Ovary (tissue), 9 donors: ENCODE measurements around the gene SSH3. TPM values are rescaled to one million over a fixed set of nuclear protein-coding genes. Genes with fewer than 3 reads are reported as not detected.

ENCODE experiments used
- DNase-seq, 5 donors: peaks; one replicate each; pipeline ENCODE4 v3.0.0-alpha.2; 2019 to 2020
- H3K27ac ChIP-seq, 2 donors: fragments of 200-600 bp; one replicate each; pipeline versions ENCODE4 v1.5.1 to v1.8.0; 2019 to 2022
- H3K27me3 ChIP-seq: fragments of 200-600 bp; one replicate; pipeline ENCODE4 v1.8.0; 2022
- H3K36me3 ChIP-seq: fragments of 200-600 bp; sonication (generic); one replicate; pipeline ENCODE4 v1.5.1; 2019
- H3K4me1 ChIP-seq: one replicate; pipeline ENCODE4 v1.8.1; 2013; ENCODE audit warnings: mild to moderate bottlenecking, moderate library complexity; ENCODE audit not compliant: insufficient read depth
- H3K4me3 ChIP-seq: fragments of 200-600 bp; sonication (generic); one replicate; pipeline ENCODE4 v1.5.1; 2017
- H3K9me3 ChIP-seq, 2 donors: fragments of 200-600 bp in 1 of 2; sonication (generic) in 1 of 2; one replicate each; pipeline versions ENCODE4 v1.5.1 to v1.8.1; 2013 to 2019; ENCODE audit warnings: mild to moderate bottlenecking in 1 of 2, moderate library complexity in 1 of 2
- CTCF ChIP-seq, 3 donors: fragments of 450-650 bp in 2 of 3; fragments of 200-600 bp in 1 of 3; IDR thresholded peaks; one replicate each; pipeline versions ENCODE4 v1.5.1 to v1.8.0; 2016 to 2022; ENCODE audit warnings: antibody characterized with exemption in 3 of 3, mild to moderate bottlenecking in 1 of 3
- EP300 ChIP-seq: sonication (generic); formaldehyde crosslinking; IDR thresholded peaks from one replicate; pipeline ENCODE4 v1.6.1; 2017; ENCODE audit warnings: antibody characterized with exemption
- POLR2A ChIP-seq: fragments of 450-650 bp; IDR thresholded peaks from one replicate; pipeline ENCODE4 v1.6.1; 2017; ENCODE audit warnings: antibody characterized with exemption, mild to moderate bottlenecking, moderate library complexity
- WGBS, 3 donors: extraction: QIAGEN DNeasy Blood & Tissue Kit in 1 of 3; methylation state at CpG; one replicate each; pipeline versions ENCODE4 v1.1.5 to v1.1.7; 2013 to 2017; 5-methylcytosine and 5-hydroxymethylcytosine counted together
- intact Hi-C, 4 donors: fragments of 100-400 bp; cut with DNase I; formaldehyde crosslinking; loops; one replicate each; pipeline versions ENCODE4 v1.11.0 to v1.15.1; 2022 to 2023
- polyA plus RNA-seq, 2 donors: library from polyadenylated mRNA; stranded (reverse); fragments of 200-250 nt in 1 of 2; fragments of 350-450 nt in 1 of 2; fragmentation: Illumina TruSeq in 1 of 2; extraction: RNeasy Lipid Tissue Mini Kit (QIAGEN cat#74804) in 1 of 2; gene quantifications; one replicate each; pipeline ENCODE4 v1.2.3, GENCODE V29; 2013 to 2014
- total RNA-seq, 7 donors: library from RNA; depleted of rRNA in 2 of 7; stranded (reverse); fragments of >200 nt in 2 of 7; fragmentation: NEBNext Ultra II Directional in 3 of 7; extraction: Animal tissue kit (Norgen Biotek cat#: 25700) in 3 of 7; gene quantifications; one replicate each; pipeline versions ENCODE4 v1.1.0 to v1.2.4, GENCODE V29; 2016 to 2023
- donor health status: DM: no; HTN: no; CAD: no; lungs with moderate emphysema.
- donor health status: DM: no; HTN: no; CAD: no.
- donor health status: Bipolar disorder and iron deficiency.
- donor health status: DM: yes; HTN: yes; CAD: no.
- donor health status: DM: no; HTN: no; CAD: no.
- donor health status: DM: yes; HTN: yes; CAD: no.

The SSH3 gene
- total and polyA plus RNA-seq, 9 donors = 18.1 to 69.9 (median 43.9) TPM

- H3K27ac ChIP-seq = no peak overlapping the region
- TF ChIP-seq EP300 = no peak
- no peak for TF ChIP-seq POLR2A
- TF ChIP-seq CTCF (IDR thresholded peaks at IDR 0.05) = no peak
- no peaks in the 10 kb centered on the region for H3K9me3 ChIP-seq
- peaks cover 52% of the 10 kb centered on the region for H3K4me1 ChIP-seq
- 77 to 87% (median 78%) methylated on average over 17 to 19 of the region's 19 CpGs for WGBS, 3 donors
- H3K4me3 ChIP-seq = no peak overlapping the region
- H3K36me3 ChIP-seq = no peaks in the 10 kb centered on the region
- intact Hi-C loops = loop anchor here in 2 of 4 donors (5.0 to 10.0 kb wide), 2 partner anchors 36 to 123 kb away; partner anchors contain the start of gene RAD9A (in 1 of the 2)
- no peaks in the 10 kb centered on the region for H3K27me3 ChIP-seq
- peak in 4 of 5 donors; percentile 16 to 32 (median 19) for DNase-seq
These were observed 31.6 kb upstream of the SSH3 start for GRCh38 chr11:67271541-67272284.

- 66 to 80% (median 69%) methylated on average over 23 of the region's 23 CpGs for WGBS, 3 donors
- TF ChIP-seq CTCF (IDR thresholded peaks at IDR 0.05) (no peak), POLR2A (no peak), EP300 (no peak)
- intact Hi-C loops = loop anchor here in 2 of 4 donors (5.0 to 10.0 kb wide), 2 partner anchors 35 to 122 kb away; partner anchors contain the start of gene RAD9A (in 1 of the 2)
- peak in 4 of 5 donors; percentile 20 to 35 (median 24) for DNase-seq
- Histone ChIP-seq H3K27ac (no peak overlapping the region), H3K36me3 (no peaks in the 10 kb centered on the region), H3K9me3 (no peaks in the 10 kb centered on the region), H3K4me1 (peaks cover 56% of the 10 kb centered on the region), H3K27me3 (no peaks in the 10 kb centered on the region), H3K4me3 (no peak overlapping the region)
These were observed 30.7 kb upstream of the SSH3 start for GRCh38 chr11:67272327-67273259.

GRCh38 chr11:67273260-67273990, 29.9 kb upstream of the SSH3 start:
- H3K9me3 ChIP-seq = no peaks in the 10 kb centered on the region
- H3K4me1 ChIP-seq = peaks cover 58% of the 10 kb centered on the region
- intact Hi-C loops = loop anchor here in 2 of 4 donors (5.0 to 10.0 kb wide), 2 partner anchors 34 to 121 kb away; partner anchors contain the start of gene RAD9A (in 1 of the 2)
- H3K36me3 ChIP-seq = no peaks in the 10 kb centered on the region
- H3K27me3 ChIP-seq = no peaks in the 10 kb centered on the region
- H3K4me3 ChIP-seq = no peak overlapping the region
- peak in 4 of 5 donors; percentile 23 to 42 (median 30) for DNase-seq
- WGBS, 3 donors = 47 to 50% (median 47%) methylated on average over 14 of the region's 14 CpGs
- H3K27ac ChIP-seq = no peak overlapping the region
- TF ChIP-seq POLR2A (no peak), EP300 (no peak), CTCF (IDR thresholded peaks at IDR 0.05) (no peak)
